NCI-H2107 treated with DMSO at 0.1 percent for 48 hours (cell line): Measurements from ENCODE around the gene FGF7.
"Not testable (repeated sequence)": the region's sequence is repeated elsewhere in the genome, so short reads cannot be mapped to it uniquely, and the experiment has no call there.

ENCODE experiments used
- DNase-seq: peaks from one replicate; lab custom pipeline; 2025; ENCODE audit not compliant: unreplicated experiment; lab: John Stamatoyannopoulos, UW

The FGF7 gene

DNA sequence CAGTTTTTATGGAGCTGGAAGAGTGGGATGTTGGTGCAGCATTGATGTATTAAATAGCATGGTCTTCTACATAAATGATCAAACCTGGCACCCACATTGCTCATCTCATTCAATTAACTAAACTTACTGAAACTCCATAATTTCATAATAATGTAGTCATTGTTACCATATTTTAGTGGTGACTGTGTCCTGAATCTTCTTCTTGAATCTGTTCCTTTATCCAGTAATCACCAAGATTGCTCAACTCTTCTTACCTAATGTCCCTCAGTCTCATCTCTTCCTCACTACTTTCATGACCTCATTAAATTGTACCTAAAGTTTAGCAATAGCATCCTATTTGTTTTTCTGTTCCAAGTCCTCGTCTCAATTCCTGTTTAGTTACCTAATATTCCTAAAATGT is 69.8 kb downstream of the FGF7 start:
- no peak for DNase-seq

DNA sequence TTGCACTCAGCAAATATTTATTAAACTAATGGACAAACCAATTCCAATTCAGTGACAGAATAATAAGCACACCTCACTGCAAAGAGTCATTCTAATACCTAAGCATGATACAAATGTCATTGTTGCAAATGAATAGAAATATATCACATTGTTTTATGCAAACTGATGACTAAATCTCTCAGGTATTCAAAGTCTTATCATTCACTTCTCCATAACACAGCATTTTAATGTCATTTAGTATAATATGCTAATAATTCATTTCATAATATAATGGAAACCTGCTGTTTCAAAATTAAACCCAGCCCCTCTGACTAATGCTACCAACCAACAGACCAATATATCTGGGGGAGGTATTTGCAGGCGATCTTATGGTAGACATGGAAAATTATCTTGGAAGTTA is 71.8 kb downstream of the FGF7 start:
- no peak for DNase-seq

DNA sequence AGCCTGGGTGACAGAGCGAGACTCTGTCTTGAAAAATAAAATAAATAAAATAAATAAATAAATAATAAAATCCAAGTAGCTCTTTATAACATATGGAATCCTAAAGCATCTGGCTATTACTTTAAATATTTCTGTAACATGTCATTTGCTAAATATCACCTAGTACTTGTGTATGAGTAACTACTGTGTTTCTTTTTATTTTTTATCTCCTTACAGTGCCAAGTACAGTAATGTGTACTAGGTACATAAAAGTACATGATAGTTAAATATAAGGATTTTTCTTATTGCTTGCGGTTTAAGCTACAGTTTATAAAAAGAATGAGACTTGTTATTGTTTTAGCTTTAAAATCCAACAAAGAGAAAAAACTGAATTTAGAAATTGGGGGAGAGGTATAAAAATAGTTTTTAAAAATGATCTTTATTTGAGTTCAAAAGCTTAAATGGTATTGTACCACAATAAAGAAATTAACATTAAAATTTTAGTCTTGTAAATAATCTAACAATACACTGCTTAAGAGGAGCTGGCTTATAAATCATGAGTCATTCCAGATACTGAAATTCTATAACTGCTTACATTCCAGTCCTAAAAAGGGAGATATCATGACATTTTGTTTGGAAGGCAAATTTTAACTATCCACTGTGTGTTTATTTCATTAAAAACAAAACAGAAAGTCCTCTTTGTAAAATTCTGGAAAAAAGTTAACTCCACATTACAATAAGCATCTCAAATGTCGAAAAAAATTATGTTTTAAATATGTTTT is 73.1 kb downstream of the FGF7 start:
- no peak for DNase-seq

- no peak for DNase-seq
Observed at GRCh38 chr15:49501586-49501985, 78.5 kb downstream of the FGF7 start.

- DNase-seq: no peak
Observed at GRCh38 chr15:49506341-49506740, 83.3 kb downstream of the FGF7 start.

GRCh38 chr15:49507261-49507660 is 84.2 kb downstream of the FGF7 start:
- DNase-seq: no peak

DNA sequence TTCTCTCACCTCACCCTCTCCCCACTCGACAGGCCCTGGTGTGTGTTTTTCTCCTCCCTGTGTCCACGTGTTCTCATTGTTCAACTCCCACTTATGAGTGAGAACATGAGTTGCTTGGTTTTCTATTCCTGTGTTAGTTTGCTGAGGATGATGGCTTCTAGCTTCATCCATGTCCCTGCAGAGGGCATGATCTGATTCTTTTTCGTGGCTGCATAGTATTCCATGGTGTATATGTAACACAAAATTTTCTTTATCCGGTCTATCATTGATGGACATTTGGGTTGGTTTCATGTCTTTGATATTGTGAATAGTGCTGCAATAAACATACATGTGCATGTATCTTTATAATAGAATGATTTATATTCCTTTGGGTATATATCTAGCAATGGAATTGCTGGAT is 89.7 kb downstream of the FGF7 start:
- not testable (repeated sequence) for DNase-seq

GRCh38 chr15:49521802-49522201 is 98.8 kb downstream of the FGF7 start:
- no peak for DNase-seq

DNA sequence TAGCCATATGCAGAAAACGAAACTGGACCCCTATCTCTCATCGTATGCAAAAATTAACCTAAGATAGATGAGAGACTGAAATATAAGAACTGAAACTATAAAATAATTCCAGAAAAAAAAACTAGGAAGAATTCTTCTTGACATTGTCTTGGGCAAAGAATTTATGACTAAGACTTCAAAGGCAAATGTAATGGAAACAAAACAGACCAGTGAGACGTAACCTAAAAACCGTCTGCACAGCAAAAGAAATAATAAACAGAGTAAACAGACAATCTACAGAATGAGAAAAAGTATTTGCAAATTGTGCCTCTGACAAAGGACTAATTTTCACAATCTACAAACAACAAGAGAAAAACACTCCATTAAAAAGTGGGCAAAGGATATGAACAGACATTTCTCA is 105.2 kb downstream of the FGF7 start:
- DNase-seq: no peak

GRCh38 chr15:49530092-49530491 is 107.0 kb downstream of the FGF7 start:
- DNase-seq: no peak
